EL (cell line): Measurements from ENCODE around the gene VEGFC.
A peak's percentile ranks its signal among the peaks of the same experiment; 100 is the strongest.

Experiments used
- DNase-seq: peaks from one replicate; pipeline ENCODE4 v3.0.0-alpha.2; 2016

VEGFC gene

GRCh38 chr4:176758731-176759130 lies 34.0 kb downstream of the VEGFC start:
- peak; percentile 30 for DNase-seq

- no peak for DNase-seq
These were observed 34.4 kb downstream of the VEGFC start for GRCh38 chr4:176758323-176758722.

GRCh38 chr4:176755613-176756012 lies 37.1 kb downstream of the VEGFC start:
- DNase-seq, result no peak

GRCh38 chr4:176755001-176755400 lies 37.7 kb downstream of the VEGFC start:
- DNase-seq, result no peak

- peak; percentile 97 for DNase-seq
These were observed 39.7 kb downstream of the VEGFC start for GRCh38 chr4:176753049-176753448.

- no peak for DNase-seq
These were observed 40.5 kb downstream of the VEGFC start for GRCh38 chr4:176752191-176752749.

GRCh38 chr4:176751061-176751460 lies 41.7 kb downstream of the VEGFC start:
- DNase-seq, result no peak

GRCh38 chr4:176746846-176747245 lies 45.9 kb downstream of the VEGFC start:
- DNase-seq, result no peak

GRCh38 chr4:176745902-176746301 lies 46.8 kb downstream of the VEGFC start:
- peak; percentile 33 for DNase-seq

- DNase-seq, result no peak
These were observed 48.6 kb downstream of the VEGFC start for GRCh38 chr4:176744091-176744490.

- no peak for DNase-seq
These were observed 50.5 kb downstream of the VEGFC start for GRCh38 chr4:176742211-176742610.

GRCh38 chr4:176741253-176741652 lies 51.5 kb downstream of the VEGFC start:
- no peak for DNase-seq

- DNase-seq, result peak; percentile 65
These were observed 57.4 kb downstream of the VEGFC start for GRCh38 chr4:176735300-176735699.

- DNase-seq, result no peak
These were observed 58.3 kb downstream of the VEGFC start for GRCh38 chr4:176734461-176734860.

- no peak for DNase-seq
These were observed 63.2 kb downstream of the VEGFC start for GRCh38 chr4:176729489-176729888.

- no peak for DNase-seq
These were observed 65.9 kb downstream of the VEGFC start for GRCh38 chr4:176726803-176727202.

GRCh38 chr4:176721459-176721858 lies 71.3 kb downstream of the VEGFC start:
- no peak for DNase-seq

- no peak for DNase-seq
These were observed 73.8 kb downstream of the VEGFC start for GRCh38 chr4:176718881-176719280.

GRCh38 chr4:176717237-176717636 lies 75.5 kb downstream of the VEGFC start:
- no peak for DNase-seq

- no peak for DNase-seq
These were observed 83.3 kb downstream of the VEGFC start for GRCh38 chr4:176709417-176709816.

GRCh38 chr4:176708771-176709311 lies 83.9 kb downstream of the VEGFC start:
- DNase-seq, result peak; percentile 23

GRCh38 chr4:176690716-176691115 lies 102.0 kb downstream of the VEGFC start:
- no peak for DNase-seq

- no peak for DNase-seq
These were observed 112.0 kb downstream of the VEGFC start for GRCh38 chr4:176680668-176681180.

GRCh38 chr4:176676901-176677300 lies 115.8 kb downstream of the VEGFC start:
- no peak for DNase-seq

- no peak for DNase-seq
These were observed 116.9 kb downstream of the VEGFC start for GRCh38 chr4:176675810-176676209.
